Activated CD4-positive, alpha-beta T cell treated with anti-CD3 and anti-CD28 coated beads, Interleukin-2, amount 50 U/mL, for 48 hours (primary cell): ENCODE measurements around the gene RNASEH2C.
"Not testable (repeated sequence)": the region's sequence is repeated elsewhere in the genome, so short reads cannot be mapped to it uniquely, and the experiment has no call there.

Experiments
- DNase-seq, 2 experiments: peaks; one replicate each; pipeline ENCODE4 v3.0.0-alpha.2; 2020

RNASEH2C gene

GRCh38 chr11:65716774-65717405 is 3.7 kb downstream of the RNASEH2C start:
- DNase-seq, result no peak

GRCh38 chr11:65716302-65716701 is 4.3 kb downstream of the RNASEH2C start:
- DNase-seq, result no peak

- no peak for DNase-seq
Observed at GRCh38 chr11:65714433-65714832, 6.2 kb downstream of the RNASEH2C start.

GRCh38 chr11:65713212-65713969 is 7.2 kb downstream of the RNASEH2C start:
- DNase-seq, result no peak

GRCh38 chr11:65712633-65713076 is 7.9 kb downstream of the RNASEH2C start:
- no peak for DNase-seq

- DNase-seq, result peak; percentile 99
Observed at GRCh38 chr11:65711785-65712632, 8.6 kb downstream of the RNASEH2C start, which contains the start of gene KAT5. Gene KAT5 (plus strand): TSS chr11:65712252. CDS start chr11:65712268, 16 bp downstream.

GRCh38 chr11:65710421-65710820 is 10.2 kb downstream of the RNASEH2C start:
- DNase-seq, result no peak

GRCh38 chr11:65709661-65710060 is 10.9 kb downstream of the RNASEH2C start:
- no peak for DNase-seq

GRCh38 chr11:65708451-65708850 is 12.1 kb downstream of the RNASEH2C start:
- no peak for DNase-seq

- DNase-seq, result not testable (repeated sequence)
Observed at GRCh38 chr11:65707002-65707401, 13.6 kb downstream of the RNASEH2C start.

GRCh38 chr11:65706303-65706763 is 14.3 kb downstream of the RNASEH2C start:
- peak; percentile 84 to 87 for DNase-seq

GRCh38 chr11:65703846-65704245 is 16.8 kb downstream of the RNASEH2C start:
- no peak for DNase-seq

GRCh38 chr11:65701686-65702085 is 18.9 kb downstream of the RNASEH2C start:
- no peak for DNase-seq

- no peak for DNase-seq
Observed at GRCh38 chr11:65700399-65700798, 20.2 kb downstream of the RNASEH2C start.

- no peak for DNase-seq
Observed at GRCh38 chr11:65699306-65699705, 21.3 kb downstream of the RNASEH2C start.

- DNase-seq, result no peak
Observed at GRCh38 chr11:65698205-65698604, 22.4 kb downstream of the RNASEH2C start.

GRCh38 chr11:65696802-65697552 is 23.6 kb downstream of the RNASEH2C start:
- DNase-seq, result no peak

GRCh38 chr11:65695459-65696241 is 24.9 kb downstream of the RNASEH2C start:
- no peak for DNase-seq

- DNase-seq, result no peak
Observed at GRCh38 chr11:65692367-65692766, 28.2 kb downstream of the RNASEH2C start.

- not testable (repeated sequence) for DNase-seq
Observed at GRCh38 chr11:65691847-65692246, 28.8 kb downstream of the RNASEH2C start.

- no peak for DNase-seq
Observed at GRCh38 chr11:65685981-65686380, 34.6 kb downstream of the RNASEH2C start.

GRCh38 chr11:65683480-65683879 is 37.1 kb downstream of the RNASEH2C start:
- not testable (repeated sequence) for DNase-seq
